ENCODE measurements around the gene ZNF608. TPM values are rescaled to one million over a fixed set of nuclear protein-coding genes. Genes with fewer than 3 reads are reported as not detected.

ZNF608 gene
- total and polyA plus RNA-seq, 2 experiments from 2014 or later, result 20.5 to 42.4 TPM

DNA sequence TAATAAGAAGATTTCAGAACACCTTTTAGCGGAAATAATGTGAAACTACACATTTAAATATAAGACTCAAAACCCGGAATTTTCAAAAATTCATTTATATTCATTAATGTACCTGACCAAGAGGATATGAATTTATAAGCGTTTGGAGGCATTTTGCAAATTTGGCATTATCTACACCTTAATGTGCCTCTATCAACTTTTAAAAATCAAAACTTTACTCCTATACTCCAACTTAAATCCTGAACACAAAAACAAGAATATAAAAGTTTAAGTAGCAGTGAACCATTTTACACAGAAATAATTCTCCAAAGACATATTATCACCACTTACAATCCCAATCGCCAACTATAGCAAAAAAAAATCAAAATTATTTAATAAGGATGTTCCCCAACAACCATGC is 3.9 kb downstream of the ZNF608 start:
- peak overlapping the region; percentile 87 for H3K4me2 ChIP-seq
- peaks cover 6% of the 10 kb centered on the region for H3K27me3 Mint-ChIP-seq (ENCODE audit: insufficient read depth, low read depth, poor library complexity)
- DNase-seq (ENCODE audit: low spot score), result no peak

More for the DNA sequence above, 3.9 kb downstream of the ZNF608 start:
- Mint-ChIP-seq H3K9me3 (peaks cover 2% of the 10 kb centered on the region; the same call in 2 of the 3 replicates), H3K36me3 (ENCODE audit: low read depth) (no peaks in the 10 kb centered on the region; the same call in 2 of the 3 replicates), H3K4me1 (no peaks in the 10 kb centered on the region; the same call in 1 of the 3 replicates), H3K27ac (no peak overlapping the region), H3K4me3 (no peak overlapping the region)
- Histone ChIP-seq H4K20me1 (replicated peaks; ENCODE audit: insufficient read depth) (no peaks in the 10 kb centered on the region), H3K4me3 (peak overlapping the region; percentile 63), H3K79me2 (replicated peaks; ENCODE audit: insufficient read depth) (peaks cover 74% of the 10 kb centered on the region), H3K27ac (ENCODE audit: low read depth) (no peak overlapping the region), H3K36me3 (ENCODE audit: insufficient read depth) (no peaks in the 10 kb centered on the region), H3F3A (replicated peaks; ENCODE audit: low read depth) (no peaks in the 10 kb centered on the region), H3K9me2 (ENCODE audit: insufficient read depth) (no peaks in the 10 kb centered on the region), H3K4me1 (ENCODE audit: insufficient read depth) (peaks cover 74% of the 10 kb centered on the region), H3K27me3 (ENCODE audit: insufficient read depth) (no peaks in the 10 kb centered on the region; the same call in 1 of the 2 replicates), H2AFZ (no peak overlapping the region)
- ATAC-seq, result no peak
- TF ChIP-seq ZNF114 (CRISPR knock-in tag; IDR thresholded peaks at IDR 0.05) (no peak), CREB1 (CRISPR knock-in tag; IDR thresholded peaks at IDR 0.05; ENCODE audit: low read depth) (no peak), EZH2phosphoT487 (IDR thresholded peaks at IDR 0.05; ENCODE audit: unreplicated experiment) (no peak), JUNB (IDR thresholded peaks at IDR 0.05; ENCODE audit: unreplicated experiment) (no peak), NANOG (IDR thresholded peaks at IDR 0.05; ENCODE audit: borderline replicate concordance) (no peak), POLR2AphosphoS5 (IDR thresholded peaks at IDR 0.05; ENCODE audit: low read depth) (no peak)
- TF ChIP-seq, protein P1, sequence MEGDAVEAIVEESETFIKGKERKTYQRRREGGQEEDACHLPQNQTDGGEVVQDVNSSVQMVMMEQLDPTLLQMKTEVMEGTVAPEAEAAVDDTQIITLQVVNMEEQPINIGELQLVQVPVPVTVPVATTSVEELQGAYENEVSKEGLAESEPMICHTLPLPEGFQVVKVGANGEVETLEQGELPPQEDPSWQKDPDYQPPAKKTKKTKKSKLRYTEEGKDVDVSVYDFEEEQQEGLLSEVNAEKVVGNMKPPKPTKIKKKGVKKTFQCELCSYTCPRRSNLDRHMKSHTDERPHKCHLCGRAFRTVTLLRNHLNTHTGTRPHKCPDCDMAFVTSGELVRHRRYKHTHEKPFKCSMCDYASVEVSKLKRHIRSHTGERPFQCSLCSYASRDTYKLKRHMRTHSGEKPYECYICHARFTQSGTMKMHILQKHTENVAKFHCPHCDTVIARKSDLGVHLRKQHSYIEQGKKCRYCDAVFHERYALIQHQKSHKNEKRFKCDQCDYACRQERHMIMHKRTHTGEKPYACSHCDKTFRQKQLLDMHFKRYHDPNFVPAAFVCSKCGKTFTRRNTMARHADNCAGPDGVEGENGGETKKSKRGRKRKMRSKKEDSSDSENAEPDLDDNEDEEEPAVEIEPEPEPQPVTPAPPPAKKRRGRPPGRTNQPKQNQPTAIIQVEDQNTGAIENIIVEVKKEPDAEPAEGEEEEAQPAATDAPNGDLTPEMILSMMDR (conservative IDR thresholded peaks at IDR 0.05; ENCODE audit: low read depth in 2 of 2), result no peak
- TF ChIP-seq, protein P2, sequence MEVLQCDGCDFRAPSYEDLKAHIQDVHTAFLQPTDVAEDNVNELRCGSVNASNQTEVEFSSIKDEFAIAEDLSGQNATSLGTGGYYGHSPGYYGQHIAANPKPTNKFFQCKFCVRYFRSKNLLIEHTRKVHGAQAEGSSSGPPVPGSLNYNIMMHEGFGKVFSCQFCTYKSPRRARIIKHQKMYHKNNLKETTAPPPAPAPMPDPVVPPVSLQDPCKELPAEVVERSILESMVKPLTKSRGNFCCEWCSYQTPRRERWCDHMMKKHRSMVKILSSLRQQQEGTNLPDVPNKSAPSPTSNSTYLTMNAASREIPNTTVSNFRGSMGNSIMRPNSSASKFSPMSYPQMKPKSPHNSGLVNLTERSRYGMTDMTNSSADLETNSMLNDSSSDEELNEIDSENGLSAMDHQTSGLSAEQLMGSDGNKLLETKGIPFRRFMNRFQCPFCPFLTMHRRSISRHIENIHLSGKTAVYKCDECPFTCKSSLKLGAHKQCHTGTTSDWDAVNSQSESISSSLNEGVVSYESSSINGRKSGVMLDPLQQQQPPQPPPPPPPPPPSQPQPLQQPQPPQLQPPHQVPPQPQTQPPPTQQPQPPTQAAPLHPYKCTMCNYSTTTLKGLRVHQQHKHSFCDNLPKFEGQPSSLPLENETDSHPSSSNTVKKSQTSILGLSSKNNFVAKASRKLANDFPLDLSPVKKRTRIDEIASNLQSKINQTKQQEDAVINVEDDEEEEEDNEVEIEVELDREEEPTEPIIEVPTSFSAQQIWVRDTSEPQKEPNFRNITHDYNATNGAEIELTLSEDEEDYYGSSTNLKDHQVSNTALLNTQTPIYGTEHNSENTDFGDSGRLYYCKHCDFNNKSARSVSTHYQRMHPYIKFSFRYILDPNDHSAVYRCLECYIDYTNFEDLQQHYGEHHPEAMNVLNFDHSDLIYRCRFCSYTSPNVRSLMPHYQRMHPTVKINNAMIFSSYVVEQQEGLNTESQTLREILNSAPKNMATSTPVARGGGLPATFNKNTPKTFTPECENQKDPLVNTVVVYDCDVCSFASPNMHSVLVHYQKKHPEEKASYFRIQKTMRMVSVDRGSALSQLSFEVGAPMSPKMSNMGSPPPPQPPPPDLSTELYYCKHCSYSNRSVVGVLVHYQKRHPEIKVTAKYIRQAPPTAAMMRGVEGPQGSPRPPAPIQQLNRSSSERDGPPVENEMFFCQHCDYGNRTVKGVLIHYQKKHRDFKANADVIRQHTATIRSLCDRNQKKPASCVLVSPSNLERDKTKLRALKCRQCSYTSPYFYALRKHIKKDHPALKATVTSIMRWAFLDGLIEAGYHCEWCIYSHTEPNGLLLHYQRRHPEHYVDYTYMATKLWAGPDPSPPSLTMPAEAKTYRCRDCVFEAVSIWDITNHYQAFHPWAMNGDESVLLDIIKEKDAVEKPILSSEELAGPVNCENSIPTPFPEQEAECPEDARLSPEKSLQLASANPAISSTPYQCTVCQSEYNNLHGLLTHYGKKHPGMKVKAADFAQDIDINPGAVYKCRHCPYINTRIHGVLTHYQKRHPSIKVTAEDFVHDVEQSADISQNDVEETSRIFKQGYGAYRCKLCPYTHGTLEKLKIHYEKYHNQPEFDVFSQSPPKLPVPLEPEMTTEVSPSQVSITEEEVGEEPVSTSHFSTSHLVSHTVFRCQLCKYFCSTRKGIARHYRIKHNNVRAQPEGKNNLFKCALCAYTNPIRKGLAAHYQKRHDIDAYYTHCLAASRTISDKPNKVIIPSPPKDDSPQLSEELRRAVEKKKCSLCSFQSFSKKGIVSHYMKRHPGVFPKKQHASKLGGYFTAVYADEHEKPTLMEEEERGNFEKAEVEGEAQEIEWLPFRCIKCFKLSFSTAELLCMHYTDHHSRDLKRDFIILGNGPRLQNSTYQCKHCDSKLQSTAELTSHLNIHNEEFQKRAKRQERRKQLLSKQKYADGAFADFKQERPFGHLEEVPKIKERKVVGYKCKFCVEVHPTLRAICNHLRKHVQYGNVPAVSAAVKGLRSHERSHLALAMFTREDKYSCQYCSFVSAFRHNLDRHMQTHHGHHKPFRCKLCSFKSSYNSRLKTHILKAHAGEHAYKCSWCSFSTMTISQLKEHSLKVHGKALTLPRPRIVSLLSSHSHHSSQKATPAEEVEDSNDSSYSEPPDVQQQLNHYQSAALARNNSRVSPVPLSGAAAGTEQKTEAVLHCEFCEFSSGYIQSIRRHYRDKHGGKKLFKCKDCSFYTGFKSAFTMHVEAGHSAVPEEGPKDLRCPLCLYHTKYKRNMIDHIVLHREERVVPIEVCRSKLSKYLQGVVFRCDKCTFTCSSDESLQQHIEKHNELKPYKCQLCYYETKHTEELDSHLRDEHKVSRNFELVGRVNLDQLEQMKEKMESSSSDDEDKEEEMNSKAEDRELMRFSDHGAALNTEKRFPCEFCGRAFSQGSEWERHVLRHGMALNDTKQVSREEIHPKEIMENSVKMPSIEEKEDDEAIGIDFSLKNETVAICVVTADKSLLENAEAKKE (CRISPR knock-in tag; IDR thresholded peaks at IDR 0.05), result no peak

Data from GM23338 (cell line).